MM.1S (cell line): ENCODE results near the gene RNF187.

Experiments
- DNase-seq: peaks from one replicate; pipeline ENCODE4 v3.0.0-alpha.2; 2015
- H2AFZ ChIP-seq: fragments of 300-600 bp; sonication (generic); 2 replicates; pipeline ENCODE4 v1.6.0; 2016; ENCODE audit warnings: antibody characterized with exemption, low read length
- H3F3A ChIP-seq: fragments of 300-600 bp; sonication (generic); 2 replicates; pipeline ENCODE4 v1.6.1; 2016; ENCODE audit warnings: mild to moderate bottlenecking, antibody characterized with exemption, low read length, moderate library complexity, mixed read lengths; ENCODE audit not compliant: insufficient read depth
- H3K27ac ChIP-seq: fragments of 300-600 bp; sonication (generic); 2 replicates; pipeline ENCODE4 v1.5.1; 2016; ENCODE audit warnings: mild to moderate bottlenecking, low read length
- H3K27me3 ChIP-seq: fragments of 300-600 bp; sonication (generic); replicated peaks from 2 replicates; pipeline ENCODE4 v1.6.0; 2016; ENCODE audit warnings: low read length; ENCODE audit not compliant: insufficient read depth
- H3K36me3 ChIP-seq: fragments of 300-600 bp; sonication (generic); replicated peaks from 2 replicates; pipeline ENCODE4 v1.6.1; 2016; ENCODE audit warnings: mild to moderate bottlenecking, low read length, mixed read lengths; ENCODE audit not compliant: insufficient read depth
- H3K4me1 ChIP-seq: fragments of 300-600 bp; sonication (generic); 2 replicates; pipeline ENCODE4 v1.6.1; 2016; ENCODE audit warnings: low read length, mixed read lengths
- H3K4me2 ChIP-seq: fragments of 300-600 bp; sonication (generic); 2 replicates; pipeline ENCODE4 v1.6.0; 2016; ENCODE audit warnings: low read depth, low read length
- H3K4me3 ChIP-seq: fragments of 300-600 bp; sonication (generic); 2 replicates; pipeline ENCODE4 v1.5.1; 2016; ENCODE audit warnings: low read length, mixed read lengths
- H3K79me2 ChIP-seq: fragments of 300-600 bp; sonication (generic); 2 replicates; pipeline ENCODE4 v1.6.1; 2016; ENCODE audit warnings: mixed run types, low read length, mixed read lengths
- H3K9ac ChIP-seq: fragments of 300-600 bp; sonication (generic); 2 replicates; pipeline ENCODE4 v1.6.1; 2016; ENCODE audit warnings: low read length, mixed read lengths
- H3K9me2 ChIP-seq: fragments of 300-600 bp; sonication (generic); replicated peaks from 2 replicates; pipeline ENCODE4 v1.6.1; 2016; ENCODE audit warnings: mild to moderate bottlenecking, low read length, mixed read lengths; ENCODE audit not compliant: insufficient read depth
- H3K9me3 ChIP-seq: fragments of 300-600 bp; sonication (generic); replicated peaks from 2 replicates; pipeline ENCODE4 v1.6.1; 2016; ENCODE audit warnings: mild to moderate bottlenecking, low read length, mixed read lengths; ENCODE audit not compliant: insufficient read depth
- H4K20me1 ChIP-seq: fragments of 300-600 bp; sonication (generic); 2 replicates; pipeline ENCODE4 v1.6.1; 2016; ENCODE audit warnings: mild to moderate bottlenecking, low read length, moderate library complexity, mixed read lengths; ENCODE audit not compliant: insufficient read depth
- CTCF ChIP-seq: fragments of 300-600 bp; sonication (generic); IDR thresholded peaks from 2 replicates; pipeline ENCODE4 v1.5.1; 2016; ENCODE audit warnings: antibody characterized with exemption, low read length, mixed read lengths
- EZH2 ChIP-seq: fragments of 300-600 bp; sonication (generic); optimal IDR thresholded peaks from 2 replicates; pipeline ENCODE3; 2017; ENCODE audit warnings: low read depth, mild to moderate bottlenecking, antibody characterized with exemption, low read length, mixed read lengths
- EZH2phosphoT487 ChIP-seq: fragments of 300-600 bp; sonication (generic); IDR thresholded peaks from 2 replicates; pipeline ENCODE4 v1.6.1; 2018; ENCODE audit warnings: antibody characterized with exemption, low read length

The RNF187 gene

DNA sequence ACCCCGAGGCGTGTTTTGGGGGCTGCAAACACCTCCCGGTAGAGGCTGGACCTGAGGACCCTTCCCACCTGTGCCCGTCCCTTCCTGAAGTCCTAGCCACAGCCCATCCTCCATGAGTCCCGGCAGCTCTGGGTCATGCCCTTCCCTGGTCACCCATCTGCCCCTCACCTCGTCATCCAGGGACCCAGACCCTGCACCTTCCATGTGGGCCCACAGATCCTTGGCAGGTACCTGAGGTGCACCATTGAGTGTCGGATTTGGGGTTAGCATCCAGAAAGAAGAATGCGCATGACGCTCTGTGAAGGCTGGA is 6.8 kb downstream of the RNF187 start:
- H3K27me3 ChIP-seq = no peaks in the 10 kb centered on the region
- no peak overlapping the region for H3K4me2 ChIP-seq
- no peaks in the 10 kb centered on the region for H4K20me1 ChIP-seq
- H3K4me1 ChIP-seq = peaks cover 5% of the 10 kb centered on the region; the same call in 1 of the 2 replicates
- H2AFZ ChIP-seq = no peak overlapping the region
- H3K4me3 ChIP-seq = no peak overlapping the region
- H3K79me2 ChIP-seq = peaks cover 18% of the 10 kb centered on the region
- no peaks in the 10 kb centered on the region for H3K9me3 ChIP-seq
- TF ChIP-seq EZH2phosphoT487 = no peak
- no peak for TF ChIP-seq CTCF
- no peak for TF ChIP-seq EZH2
- H3K27ac ChIP-seq = no peak overlapping the region
- H3K9ac ChIP-seq = no peak overlapping the region
- 0 out of 2 replicates have a peak, but pooled peaks cover 4% of the 10 kb centered on the region for H3K36me3 ChIP-seq
- H3K9me2 ChIP-seq = no peaks in the 10 kb centered on the region
- DNase-seq = no peak
- H3F3A ChIP-seq = no peaks in the 10 kb centered on the region

DNA sequence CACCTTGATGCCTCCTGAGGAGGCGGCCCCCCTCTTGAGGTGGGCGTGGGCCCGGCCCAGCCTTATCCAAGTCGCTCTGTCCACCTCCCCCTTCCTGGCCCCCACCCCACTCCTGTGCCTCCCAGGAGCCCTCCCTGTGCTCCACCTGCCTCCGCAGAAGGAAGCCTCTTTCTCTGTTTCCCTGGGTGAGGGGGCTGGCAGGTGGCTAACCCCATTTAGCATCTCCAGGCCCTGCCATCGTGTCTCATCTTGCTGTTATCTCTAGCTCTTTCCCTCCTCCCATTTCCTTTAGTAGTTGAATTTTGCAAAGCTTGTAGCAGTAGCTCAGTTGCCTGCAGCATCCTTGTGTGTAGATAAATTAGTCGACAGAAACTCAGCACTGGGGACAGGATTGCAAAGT is 7.2 kb downstream of the RNF187 start:
- H3K4me1 ChIP-seq = 0 out of 2 replicates have a peak, but pooled peaks cover 3% of the 10 kb centered on the region
- no peak overlapping the region for H3K9ac ChIP-seq
- TF ChIP-seq EZH2 = no peak
- TF ChIP-seq CTCF = no peak
- no peak for TF ChIP-seq EZH2phosphoT487
- no peak for DNase-seq
- H3K27me3 ChIP-seq = no peaks in the 10 kb centered on the region
- no peak overlapping the region for H3K4me2 ChIP-seq
- peaks cover 15% of the 10 kb centered on the region for H3K79me2 ChIP-seq
- H3K4me3 ChIP-seq = no peak overlapping the region
- no peaks in the 10 kb centered on the region for H3K9me3 ChIP-seq
- no peaks in the 10 kb centered on the region for H3K9me2 ChIP-seq
- H2AFZ ChIP-seq = no peak overlapping the region
- no peak overlapping the region for H3K27ac ChIP-seq
- no peaks in the 10 kb centered on the region for H3F3A ChIP-seq
- H4K20me1 ChIP-seq = no peaks in the 10 kb centered on the region
- 0 out of 2 replicates have a peak, but pooled peaks cover 4% of the 10 kb centered on the region for H3K36me3 ChIP-seq

GRCh38 chr1:228494970-228495853 is 8.0 kb downstream of the RNF187 start:
- no peaks in the 10 kb centered on the region for H4K20me1 ChIP-seq
- H3K79me2 ChIP-seq = peaks cover 7% of the 10 kb centered on the region
- no peak overlapping the region for H2AFZ ChIP-seq
- H3K36me3 ChIP-seq = 0 out of 2 replicates have a peak, but pooled peaks cover 4% of the 10 kb centered on the region
- peaks cover 2% of the 10 kb centered on the region; the same call in 1 of the 2 replicates for H3F3A ChIP-seq
- H3K4me1 ChIP-seq = peaks cover 6% of the 10 kb centered on the region
- H3K9me3 ChIP-seq = no peaks in the 10 kb centered on the region
- TF ChIP-seq CTCF = no peak
- no peak for TF ChIP-seq EZH2
- TF ChIP-seq EZH2phosphoT487 = no peak
- H3K9ac ChIP-seq = no peak overlapping the region
- DNase-seq = no peak
- no peaks in the 10 kb centered on the region for H3K9me2 ChIP-seq
- no peaks in the 10 kb centered on the region for H3K27me3 ChIP-seq
- no peak overlapping the region for H3K4me2 ChIP-seq
- no peak overlapping the region for H3K27ac ChIP-seq
- H3K4me3 ChIP-seq = no peak overlapping the region
